Measurements from ENCODE around the gene FOXP1. TPM values are rescaled to one million over a fixed set of nuclear protein-coding genes. Genes with fewer than 3 reads are reported as not detected.

The FOXP1 gene
- total and polyA plus RNA-seq, 2 of the 8 experiments (the other 6 are each of a cell fraction or from before 2014, with no cell fraction given) = 13.9 to 25.4 TPM

DNA sequence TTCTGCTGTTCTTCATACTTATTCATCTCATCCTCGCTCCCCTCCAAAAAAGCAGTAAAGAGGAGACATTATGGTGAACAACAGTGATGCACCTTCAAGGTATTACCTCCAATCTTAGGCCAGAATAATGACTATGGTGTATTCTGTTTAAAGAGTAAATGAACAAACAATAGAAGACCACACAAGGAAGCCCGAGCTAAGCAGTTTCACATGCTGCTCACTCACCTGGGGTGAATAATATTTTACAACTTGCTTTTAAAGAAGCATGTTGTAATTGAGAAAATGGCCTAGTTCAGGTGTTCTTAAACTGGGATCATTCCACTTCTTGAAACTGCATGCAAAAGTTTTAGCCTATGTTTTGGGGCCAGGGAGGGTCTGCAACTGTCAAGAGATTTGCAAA lies 581.2 kb downstream of the FOXP1 start:
- 93 to 100% methylated on average over 1 to 2 of the region's 2 CpGs for WGBS, 2 experiments (ENCODE audit: extremely low coverage in 1 of 2, insufficient coverage in 1 of 2, insufficient read length in 1 of 2, insufficient replicate concordance in 2 of 2, low coverage in 1 of 2, low lambda C conversion rate in 2 of 2, missing lambda C conversion rate in 1 of 2)
- FAIRE-seq = no peak
- POLR2A ChIA-PET (ENCODE audit: partially characterized antibody) = no interaction called here

More for the DNA sequence above, 581.2 kb downstream of the FOXP1 start:
- Histone ChIP-seq H2BK12ac (ENCODE audit: low read depth, low read length) (no peak overlapping the region), H2AK5ac (ENCODE audit: low read depth, low read length) (no peak overlapping the region), H3K9ac (replicated peaks in 1 of 4; ENCODE audit: extremely low read depth in 1 of 4, low read depth in 3 of 4, low read length in 3 of 4) (no peak overlapping the region), H2BK20ac (ENCODE audit: low read length) (no peak overlapping the region), H4K8ac (ENCODE audit: extremely low read depth, insufficient read depth, low read length) (no peak overlapping the region), H2BK15ac (ENCODE audit: low read length) (no peak overlapping the region), H3K36me3 (ENCODE audit: control insufficient read depth in 2 of 4, insufficient read depth in 4 of 4, low read length in 3 of 4) (no peaks in the 10 kb centered on the region), H2BK5ac (ENCODE audit: low read depth, low read length) (no peak overlapping the region), H3K23ac (ENCODE audit: insufficient read length) (no peak overlapping the region), H4K5ac (ENCODE audit: insufficient read length, low read depth, low read length) (no peak overlapping the region), H3K79me1 (ENCODE audit: low read depth, low read length) (no peaks in the 10 kb centered on the region), H4K91ac (replicated peaks; ENCODE audit: insufficient read length, low read length) (no peak overlapping the region), H3K4ac (replicated peaks; ENCODE audit: insufficient read length, low read depth, low read length) (no peak overlapping the region), H3K4me2 (ENCODE audit: insufficient read depth in 1 of 2, low read depth in 2 of 2, low read length in 2 of 2) (no peak overlapping the region), H3K18ac (ENCODE audit: extremely low read depth, low read length) (no peak overlapping the region), H3K14ac (ENCODE audit: insufficient read length) (no peak overlapping the region), H3K56ac (replicated peaks; ENCODE audit: insufficient read length, low read depth, low read length) (no peak overlapping the region), H2AFZ (ENCODE audit: low read length) (no peak overlapping the region), H3K4me3 (ENCODE audit: extremely low read depth in 1 of 4, insufficient read depth in 2 of 4, low read depth in 3 of 4, low read length in 4 of 4) (no peak overlapping the region), H3K4me1 (replicated peaks in 1 of 4; ENCODE audit: control insufficient read depth in 3 of 4, insufficient read depth in 4 of 4, low read length in 3 of 4) (peaks cover 0 to 8% (median 5%) of the 10 kb centered on the region in 4 experiments; a peak in 4 of 7 replicates), H3K23me2 (ENCODE audit: low read depth, low read length) (no peaks in the 10 kb centered on the region; the same call in 1 of the 2 replicates), H4K20me1 (replicated peaks in 1 of 2; ENCODE audit: control insufficient read depth in 1 of 2, insufficient read depth in 2 of 2, low read length in 2 of 2) (no peaks in the 10 kb centered on the region), H3K9me3 (ENCODE audit: insufficient read depth in 2 of 2, low read depth in 1 of 2, low read length in 1 of 2) (no peaks in the 10 kb centered on the region), H3K27ac (ENCODE audit: low read depth, low read length) (no peak overlapping the region), H2BK120ac (replicated peaks; ENCODE audit: low read depth, low read length) (no peak overlapping the region), H3K79me2 (ENCODE audit: control insufficient read depth in 1 of 2, insufficient read depth in 2 of 2, low read length in 2 of 2) (no peaks in the 10 kb centered on the region), H3K27me3 (replicated peaks in 1 of 4; ENCODE audit: control insufficient read depth in 3 of 4, extremely low read depth in 1 of 4, insufficient read depth in 3 of 4, low read length in 3 of 4) (no peaks in the 10 kb centered on the region)
- no peak for TF ChIP-seq TAF1 (IDR thresholded peaks at IDR 0.05; ENCODE audit: low read depth, low read length)
- no peak for TF ChIP-seq NRF1 (IDR thresholded peaks at IDR 0.05; ENCODE audit: low read depth, low read length)
- TF ChIP-seq CEBPB (IDR thresholded peaks at IDR 0.05; ENCODE audit: low read depth, low read length) = no peak
- no peak for TF ChIP-seq SP2 (IDR thresholded peaks at IDR 0.05; ENCODE audit: low read length)
- TF ChIP-seq MAX (IDR thresholded peaks at IDR 0.05) = no peak
- no peak for TF ChIP-seq EGR1 (IDR thresholded peaks at IDR 0.05; ENCODE audit: borderline replicate concordance, low read depth, low read length)
- TF ChIP-seq JUND (IDR thresholded peaks at IDR 0.05; ENCODE audit: low read length) = no peak
- TF ChIP-seq GTF2F1 (IDR thresholded peaks at IDR 0.05; ENCODE audit: borderline replicate concordance, low read depth, low read length) = no peak
- no peak for TF ChIP-seq SIX5 (IDR thresholded peaks at IDR 0.05; ENCODE audit: low read depth, low read length)
- TF ChIP-seq BCL11A (IDR thresholded peaks at IDR 0.05; ENCODE audit: low read depth in 2 of 2, low read length in 2 of 2) = no peak
- TF ChIP-seq SIN3A (conservative IDR thresholded peaks at IDR 0.05 in 1 of 2, IDR thresholded peaks at IDR 0.05 in 1 of 2; ENCODE audit: low read depth in 1 of 2, low read length in 2 of 2) = no peak
- no peak for TF ChIP-seq NANOG (IDR thresholded peaks at IDR 0.05; ENCODE audit: insufficient read depth, low read depth, low read length, poor library complexity, severe bottlenecking)
- DNase-seq (ENCODE audit: low read depth in 1 of 2, low spot score in 2 of 2) = no peak
- CTCF ChIA-PET (ENCODE audit: partially characterized antibody) = no interaction called here

Measured in H1 (cell line).